BLaER1 (cell line): ENCODE measurements around the gene ATP11A.

ENCODE experiments used
- H3K27ac ChIP-seq: shearing (Covaris generic); formaldehyde crosslinking; 2 replicates; pipeline ENCODE4 v1.8.1; 2022
- H3K27me3 ChIP-seq: shearing (Covaris generic); formaldehyde crosslinking; 2 replicates; pipeline ENCODE4 v1.8.1; 2022
- H3K36me3 ChIP-seq: shearing (Covaris generic); formaldehyde crosslinking; 2 replicates; pipeline ENCODE4 v1.8.1; 2022
- H3K4me1 ChIP-seq: shearing (Covaris generic); formaldehyde crosslinking; 2 replicates; pipeline ENCODE4 v1.8.1; 2022
- H3K4me2 ChIP-seq: shearing (Covaris generic); formaldehyde crosslinking; 2 replicates; pipeline ENCODE4 v1.8.1; 2022
- H3K4me3 ChIP-seq: shearing (Covaris generic); formaldehyde crosslinking; 2 replicates; pipeline ENCODE4 v1.8.1; 2022
- H3K9ac ChIP-seq: shearing (Covaris generic); formaldehyde crosslinking; 2 replicates; pipeline ENCODE4 v1.8.1; 2022
- H3K9me3 ChIP-seq: shearing (Covaris generic); formaldehyde crosslinking; 2 replicates; pipeline ENCODE4 v1.8.1; 2022
- H4K20me1 ChIP-seq: shearing (Covaris generic); formaldehyde crosslinking; 2 replicates; pipeline ENCODE4 v1.8.1; 2022
- Cebpa-rat ChIP-seq: shearing (Covaris generic); IDR thresholded peaks from 2 replicates; pipeline ENCODE4 v1.8.1; 2022

ATP11A gene

DNA sequence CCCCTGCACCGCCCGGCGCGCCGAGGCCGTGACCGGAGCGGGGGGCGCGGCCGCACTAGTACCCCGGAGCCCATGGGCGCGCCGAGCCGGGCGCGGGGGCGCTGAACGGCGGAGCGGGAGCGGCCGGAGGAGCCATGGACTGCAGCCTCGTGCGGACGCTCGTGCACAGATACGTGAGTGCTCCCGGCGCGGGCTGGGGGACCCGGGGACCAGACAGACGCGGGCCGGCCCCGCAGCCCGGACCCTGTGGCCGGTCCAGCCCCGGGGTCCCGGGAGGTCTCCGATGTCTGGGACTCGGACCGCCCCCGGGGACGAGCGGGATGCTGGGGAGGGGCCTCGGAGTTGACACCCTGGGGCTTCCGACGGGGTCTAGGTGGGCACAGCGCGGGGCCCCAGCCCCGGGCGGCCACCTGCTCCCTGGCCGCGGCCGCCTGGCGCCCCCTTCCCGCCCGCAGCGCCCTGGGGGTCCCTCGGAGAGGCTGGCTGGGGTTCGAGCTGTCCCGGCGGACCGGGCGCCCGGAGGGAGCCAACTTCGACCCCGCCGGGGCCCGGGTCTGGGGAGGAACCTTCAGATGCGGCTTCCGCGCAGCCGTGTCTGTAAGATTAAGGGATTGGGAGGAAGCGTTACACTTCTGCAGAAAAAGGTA is 568 bp downstream of the ATP11A start:
- Histone ChIP-seq H3K27ac (peak overlapping the region; percentile 92), H4K20me1 (peaks cover 45% of the 10 kb centered on the region), H3K9me3 (no peaks in the 10 kb centered on the region), H3K4me3 (peak overlapping the region; percentile 91), H3K9ac (peak overlapping the region; percentile 93), H3K36me3 (no peaks in the 10 kb centered on the region), H3K4me2 (peak overlapping the region; percentile 87), H3K27me3 (no peaks in the 10 kb centered on the region; the same call in 1 of the 2 replicates), H3K4me1 (peaks cover 61% of the 10 kb centered on the region)
- no peak for TF ChIP-seq Cebpa-rat

DNA sequence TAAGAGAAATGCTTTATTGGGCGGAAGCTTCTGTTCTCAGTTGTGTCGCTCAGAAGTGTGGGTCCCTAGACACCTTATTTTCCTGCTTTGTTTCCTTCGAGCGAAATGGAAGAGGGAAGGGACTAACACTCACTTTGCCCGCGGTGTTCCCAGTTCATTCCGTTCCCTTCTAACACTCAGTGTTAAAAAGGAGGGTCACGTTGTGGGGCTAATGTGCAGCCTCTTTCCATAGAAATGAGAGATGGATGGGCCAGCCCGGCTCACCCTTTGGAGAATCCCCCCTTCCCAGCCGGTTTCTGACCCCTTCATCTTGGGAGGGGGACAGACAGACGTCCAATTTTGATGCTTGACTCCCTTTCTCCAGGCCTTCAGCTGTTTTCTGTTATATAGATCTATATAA is 2.3 kb downstream of the ATP11A start:
- Histone ChIP-seq H3K9me3 (no peaks in the 10 kb centered on the region), H3K27me3 (no peaks in the 10 kb centered on the region; the same call in 1 of the 2 replicates), H3K9ac (peak overlapping the region; percentile 93), H3K4me2 (peak overlapping the region; percentile 87), H3K4me3 (peak overlapping the region; percentile 91), H3K27ac (no peak overlapping the region), H3K36me3 (peaks cover 14% of the 10 kb centered on the region; the same call in 1 of the 2 replicates), H4K20me1 (peaks cover 62% of the 10 kb centered on the region), H3K4me1 (peaks cover 57% of the 10 kb centered on the region)
- no peak for TF ChIP-seq Cebpa-rat

DNA sequence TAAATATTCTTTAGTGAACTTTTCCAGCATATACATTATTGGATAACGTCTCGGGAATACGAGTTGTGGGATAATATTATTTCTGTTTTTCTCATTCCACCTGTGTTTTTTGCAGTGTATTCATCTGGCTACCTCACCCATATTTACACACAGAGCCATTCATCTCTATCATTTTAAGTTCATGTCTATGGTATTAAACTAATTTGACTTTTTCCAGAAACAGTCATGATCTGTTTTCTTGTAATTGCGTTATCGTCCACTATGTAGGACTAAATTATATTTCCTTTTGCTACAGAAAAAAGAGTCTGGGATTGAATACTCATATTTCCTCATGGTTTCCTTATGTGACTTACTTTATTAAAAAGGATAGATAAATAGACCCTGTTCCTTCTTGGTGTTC is 2.7 kb downstream of the ATP11A start:
- Histone ChIP-seq H3K27me3 (no peaks in the 10 kb centered on the region; the same call in 1 of the 2 replicates), H3K9me3 (no peaks in the 10 kb centered on the region), H3K27ac (no peak overlapping the region), H3K9ac (no peak overlapping the region), H3K36me3 (peaks cover 17% of the 10 kb centered on the region; the same call in 1 of the 2 replicates), H3K4me2 (peak overlapping the region; percentile 87), H3K4me1 (peaks cover 52% of the 10 kb centered on the region), H4K20me1 (peaks cover 67% of the 10 kb centered on the region), H3K4me3 (no peak overlapping the region)
- no peak for TF ChIP-seq Cebpa-rat

GRCh38 chr13:112693831-112694497 is 4.1 kb downstream of the ATP11A start:
- Histone ChIP-seq H3K36me3 (peaks cover 26% of the 10 kb centered on the region; the same call in 1 of the 2 replicates), H3K9me3 (no peaks in the 10 kb centered on the region), H3K9ac (0 out of 2 replicates have a peak overlapping the region, but pooled peaks have one; percentile 22), H3K4me2 (peak overlapping the region; percentile 40; the same call in 1 of the 2 replicates), H3K27ac (no peak overlapping the region), H3K4me3 (no peak overlapping the region), H3K4me1 (peaks cover 38% of the 10 kb centered on the region), H4K20me1 (peaks cover 81% of the 10 kb centered on the region), H3K27me3 (no peaks in the 10 kb centered on the region; the same call in 1 of the 2 replicates)
- TF ChIP-seq Cebpa-rat = no peak

DNA sequence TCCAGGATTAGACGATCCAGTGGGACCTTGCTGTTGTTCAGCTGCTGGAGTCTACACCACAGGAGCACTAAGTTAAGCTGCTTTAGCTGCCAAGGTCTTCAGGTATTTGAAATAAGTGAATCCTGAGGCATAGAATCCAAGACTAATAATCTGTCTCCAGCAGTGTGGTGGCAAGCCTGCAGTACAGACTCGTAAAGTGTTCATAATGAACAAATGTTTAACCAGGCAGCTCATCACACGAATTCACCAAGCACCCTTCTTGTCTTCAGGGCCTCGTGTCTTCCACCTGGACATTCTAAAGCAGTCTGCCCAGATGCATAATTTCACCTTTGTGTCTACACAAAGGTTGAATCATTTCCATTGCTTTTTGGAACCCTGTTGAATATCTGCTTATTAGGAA is 5.3 kb downstream of the ATP11A start:
- H3K4me2 ChIP-seq = no peak overlapping the region
- H3K27ac ChIP-seq = no peak overlapping the region
- H3K9me3 ChIP-seq = no peaks in the 10 kb centered on the region
- no peaks in the 10 kb centered on the region; the same call in 1 of the 2 replicates for H3K27me3 ChIP-seq
- TF ChIP-seq Cebpa-rat = no peak
- peaks cover 36% of the 10 kb centered on the region for H3K4me1 ChIP-seq
- H3K9ac ChIP-seq = no peak overlapping the region
- no peak overlapping the region for H3K4me3 ChIP-seq
- H3K36me3 ChIP-seq = peaks cover 27% of the 10 kb centered on the region; the same call in 1 of the 2 replicates
- H4K20me1 ChIP-seq = peaks cover 93% of the 10 kb centered on the region

- Histone ChIP-seq H3K9ac (no peak overlapping the region), H3K4me1 (peaks cover 36% of the 10 kb centered on the region), H3K9me3 (no peaks in the 10 kb centered on the region), H3K4me2 (no peak overlapping the region), H4K20me1 (peaks cover 100% of the 10 kb centered on the region), H3K27me3 (no peaks in the 10 kb centered on the region; the same call in 1 of the 2 replicates), H3K27ac (no peak overlapping the region), H3K36me3 (peaks cover 38% of the 10 kb centered on the region), H3K4me3 (no peak overlapping the region)
- no peak for TF ChIP-seq Cebpa-rat
Measured at GRCh38 chr13:112696001-112696868, 6.4 kb downstream of the ATP11A start.

DNA sequence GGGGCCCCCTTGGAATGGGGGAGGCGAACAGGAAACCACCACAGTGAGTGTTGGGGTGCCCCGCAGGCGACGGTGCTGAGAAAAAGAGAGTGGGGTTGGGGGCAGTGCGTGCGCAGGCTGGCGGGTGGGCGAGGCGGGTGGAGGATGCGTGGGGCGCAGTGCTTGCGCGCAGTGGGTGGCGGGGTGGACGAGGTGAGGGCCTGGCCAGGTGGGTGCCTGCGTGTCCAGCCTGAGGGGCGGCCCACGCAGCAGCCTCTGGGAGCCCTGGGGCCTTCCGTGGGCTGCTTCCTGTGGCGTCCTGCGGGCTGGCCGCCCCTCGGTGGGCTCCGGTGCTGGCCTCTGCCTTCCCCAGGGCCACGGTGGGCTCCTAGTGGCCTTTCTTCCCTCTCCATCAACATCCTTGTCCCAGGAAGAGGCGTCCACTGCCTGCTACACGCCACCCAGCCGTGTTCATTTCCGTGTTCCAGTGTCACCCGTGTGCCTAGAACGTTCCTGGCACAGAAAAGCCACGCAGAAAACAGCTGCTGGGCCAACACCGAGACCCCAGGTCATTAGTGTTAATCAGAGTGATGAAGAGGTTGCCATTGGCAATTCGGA is 7.1 kb downstream of the ATP11A start:
- H3K4me3 ChIP-seq = no peak overlapping the region
- no peaks in the 10 kb centered on the region; the same call in 1 of the 2 replicates for H3K27me3 ChIP-seq
- no peak overlapping the region for H3K4me2 ChIP-seq
- no peak overlapping the region for H3K9ac ChIP-seq
- no peaks in the 10 kb centered on the region for H3K9me3 ChIP-seq
- H3K36me3 ChIP-seq = peaks cover 45% of the 10 kb centered on the region
- peaks cover 34% of the 10 kb centered on the region for H3K4me1 ChIP-seq
- TF ChIP-seq Cebpa-rat = no peak
- H3K27ac ChIP-seq = no peak overlapping the region
- peaks cover 100% of the 10 kb centered on the region for H4K20me1 ChIP-seq

DNA sequence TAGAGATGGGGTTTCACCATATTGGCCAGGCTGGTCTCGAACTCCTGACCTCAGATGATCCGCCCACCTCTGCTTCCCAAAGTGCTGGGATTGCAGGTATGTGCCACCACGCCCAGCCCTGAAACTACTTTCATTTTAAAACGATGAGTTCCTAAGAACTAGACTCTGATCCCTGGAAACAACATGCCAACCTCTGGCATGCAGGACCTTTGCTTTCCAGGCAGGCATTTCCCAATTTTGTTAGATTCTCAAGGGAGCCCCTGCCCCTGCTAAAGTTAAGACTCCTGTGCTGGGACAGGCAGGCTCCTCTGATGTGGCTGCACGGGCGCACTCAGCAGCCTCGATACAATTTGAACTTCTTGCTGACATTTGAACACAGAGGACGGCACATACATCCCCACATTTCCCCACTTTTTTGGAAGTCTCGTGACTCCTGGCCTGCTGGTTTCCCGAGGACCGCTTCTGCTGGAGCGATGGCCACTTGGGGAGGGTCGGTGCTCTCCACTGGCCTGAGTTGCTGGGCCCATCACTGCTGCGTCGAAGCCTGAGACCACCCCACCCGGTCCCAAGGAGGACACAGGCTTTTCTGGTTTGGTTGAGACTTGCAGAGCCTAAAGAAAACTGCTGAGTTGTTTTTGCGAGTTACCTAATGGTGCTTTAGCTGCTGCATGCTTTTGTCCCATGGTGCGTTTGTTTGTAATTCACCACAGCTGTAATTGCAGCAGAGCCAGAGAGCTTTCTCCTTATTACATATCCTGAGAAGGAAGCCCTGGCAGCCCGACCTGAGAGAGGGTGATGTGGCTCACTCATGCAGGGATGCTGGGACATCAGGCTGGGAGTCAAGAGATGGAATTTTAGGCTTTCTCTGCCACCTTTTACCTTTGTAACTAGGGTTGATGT is 8.2 kb downstream of the ATP11A start:
- no peak overlapping the region for H3K4me3 ChIP-seq
- no peak overlapping the region; the same call in 1 of the 2 replicates for H3K4me2 ChIP-seq
- H3K9ac ChIP-seq = no peak overlapping the region
- no peaks in the 10 kb centered on the region for H3K27me3 ChIP-seq
- no peak for TF ChIP-seq Cebpa-rat
- H3K9me3 ChIP-seq = no peaks in the 10 kb centered on the region
- H3K4me1 ChIP-seq = peaks cover 34% of the 10 kb centered on the region
- H3K27ac ChIP-seq = no peak overlapping the region
- H3K36me3 ChIP-seq = peaks cover 46% of the 10 kb centered on the region
- peaks cover 100% of the 10 kb centered on the region for H4K20me1 ChIP-seq
